NCI-H748 treated with DMSO at 0.1 percent for 48 hours (cell line): ENCODE results near the gene MT1H.
A peak's percentile ranks its signal among the peaks of the same experiment; 100 is the strongest.

ENCODE experiments used
- DNase-seq: peaks from one replicate; lab custom pipeline; 2025; lab: John Stamatoyannopoulos, UW

The MT1H gene

DNA sequence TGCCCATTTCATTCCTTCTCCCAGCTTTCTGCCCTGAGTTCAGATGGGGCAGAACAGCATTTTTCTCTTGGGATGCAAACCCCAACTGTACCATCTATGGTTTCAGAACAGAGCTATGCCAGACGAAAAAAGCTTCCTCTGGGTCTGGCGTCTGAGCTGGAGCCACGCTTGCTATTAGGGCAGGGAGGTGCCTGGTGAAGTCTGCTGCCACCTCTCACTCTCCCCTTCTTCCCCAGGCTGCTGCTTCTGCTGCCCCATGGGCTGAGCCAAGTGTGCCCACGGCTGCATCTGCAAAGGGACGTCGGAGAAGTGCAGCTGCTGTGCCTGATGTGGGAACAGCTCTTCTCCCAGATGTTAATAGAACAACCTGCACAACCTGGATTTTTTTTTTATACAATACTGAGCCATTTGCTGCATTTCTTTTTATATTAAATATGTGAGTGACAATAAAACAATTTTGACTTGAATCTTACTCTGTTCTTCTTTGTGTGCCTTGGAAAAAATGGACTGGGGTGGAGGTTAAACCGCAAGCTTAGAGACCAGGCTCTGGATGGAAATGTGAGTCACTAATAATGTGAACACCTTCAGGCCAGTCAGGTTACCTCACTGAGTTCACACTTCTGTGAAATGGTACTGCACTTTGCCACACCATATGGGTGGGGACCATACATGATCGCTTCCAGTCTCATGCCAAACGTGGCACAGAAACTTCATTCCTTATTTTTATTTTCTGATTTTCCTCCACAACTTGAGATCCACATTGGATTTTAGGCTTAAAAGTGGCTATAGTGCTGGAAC is 32.8 kb upstream of the MT1H start:
- no peak for DNase-seq

DNA sequence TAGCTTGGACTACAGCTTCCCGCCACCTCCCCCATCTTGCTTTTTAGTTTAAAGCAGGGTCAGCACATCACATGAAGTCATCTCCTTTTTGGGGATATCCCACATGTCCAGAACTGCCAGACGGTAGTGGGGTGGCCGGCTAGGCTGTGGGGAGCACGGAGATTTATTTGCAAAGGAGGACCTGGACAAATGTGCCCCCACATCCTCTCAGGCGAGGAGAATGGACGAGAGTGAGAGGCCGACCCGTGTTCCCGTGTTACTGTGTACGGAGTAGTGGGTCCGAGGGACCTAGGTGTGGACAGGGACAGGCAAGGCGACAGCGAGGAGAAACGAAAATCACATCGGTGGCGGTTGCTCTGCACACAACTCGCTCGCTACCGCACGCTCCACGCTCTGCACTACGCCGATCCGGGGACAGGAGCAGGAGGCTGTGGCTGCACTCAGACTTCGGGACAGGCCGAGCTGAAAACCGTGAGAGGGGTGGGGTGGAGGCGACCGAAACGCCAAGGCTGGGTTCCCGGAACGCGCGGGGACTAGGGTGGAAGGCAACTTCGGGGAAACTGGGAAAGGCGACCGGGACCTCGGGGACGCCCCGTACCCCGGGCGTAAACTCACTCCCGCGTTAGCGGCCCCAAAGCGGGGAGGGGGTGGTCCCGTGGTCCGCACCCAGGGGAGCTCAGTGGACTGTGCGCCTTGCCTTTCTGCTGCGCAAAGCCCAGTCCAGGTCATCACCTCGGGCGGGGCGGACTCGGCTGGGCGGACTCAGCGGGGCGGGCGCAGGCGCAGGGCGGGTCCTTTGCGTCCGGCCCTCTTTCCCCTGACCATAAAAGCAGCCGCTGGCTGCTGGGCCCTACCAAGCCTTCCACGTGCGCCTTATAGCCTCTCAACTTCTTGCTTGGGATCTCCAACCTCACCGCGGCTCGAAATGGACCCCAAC is 31.5 kb upstream of the MT1H start, which contains the start of gene MT1A:
Gene MT1A, plus strand, starts transcription at position 853 of the 937 bp plus-strand sequence. Its CDS starts 73 bp downstream, at position 926.
- DNase-seq: no peak

DNA sequence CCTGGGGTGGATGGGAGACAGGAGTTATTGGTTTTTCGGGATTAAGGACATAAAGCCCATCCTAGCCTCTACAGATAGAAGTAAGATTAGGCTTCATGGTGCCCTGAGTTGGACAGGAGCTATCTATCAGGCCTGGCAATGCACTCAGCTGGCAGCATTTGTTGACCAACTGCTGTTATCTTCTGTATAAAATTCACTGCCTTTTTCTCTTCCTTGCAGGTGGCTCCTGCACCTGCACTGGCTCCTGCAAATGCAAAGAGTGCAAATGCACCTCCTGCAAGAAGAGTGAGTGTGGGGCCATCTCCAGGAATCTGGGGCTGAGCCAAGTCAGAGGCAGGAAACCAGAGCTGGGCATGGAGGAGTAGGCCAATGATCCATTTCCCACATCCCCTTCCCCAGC is 30.6 kb upstream of the MT1H start:
- no peak for DNase-seq

DNA sequence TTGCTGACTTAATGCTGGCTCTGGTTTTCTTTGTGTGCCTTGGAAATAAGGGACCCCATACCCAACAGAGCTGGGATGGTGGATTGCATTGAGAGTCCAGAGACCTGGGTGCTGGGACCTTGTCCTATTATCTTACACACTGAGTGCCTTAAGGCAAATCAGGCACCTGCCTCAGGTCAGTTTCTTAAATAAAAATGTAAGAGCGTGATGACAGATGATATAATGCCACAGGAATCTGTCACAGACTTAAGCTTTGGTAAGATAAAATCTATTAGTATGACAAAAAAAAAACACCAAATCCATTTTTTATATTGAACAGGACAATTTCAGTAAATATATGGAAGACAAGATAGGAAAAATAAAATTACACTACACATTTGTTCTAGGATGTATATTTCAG is 29.5 kb upstream of the MT1H start:
- DNase-seq: no peak

DNA sequence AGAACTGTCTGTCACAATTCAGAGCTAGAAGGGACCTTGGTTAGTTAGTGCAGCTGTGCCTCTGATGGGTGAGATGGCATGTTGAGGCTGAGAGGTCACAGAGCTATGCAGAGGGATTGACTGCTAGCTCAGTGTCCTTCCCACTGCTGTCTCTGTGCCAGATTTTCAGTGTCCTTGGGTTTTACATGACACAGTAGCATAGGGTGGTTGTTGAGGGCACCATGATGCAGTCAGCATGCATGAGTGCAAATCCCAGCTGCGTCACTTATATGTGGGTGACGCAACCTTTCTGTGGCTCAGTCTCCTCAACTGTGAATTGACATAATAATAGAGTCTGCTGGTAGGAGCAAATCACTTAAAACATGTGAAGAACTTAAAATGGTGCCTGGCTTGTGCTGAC is 28.4 kb upstream of the MT1H start:
- no peak for DNase-seq

DNA sequence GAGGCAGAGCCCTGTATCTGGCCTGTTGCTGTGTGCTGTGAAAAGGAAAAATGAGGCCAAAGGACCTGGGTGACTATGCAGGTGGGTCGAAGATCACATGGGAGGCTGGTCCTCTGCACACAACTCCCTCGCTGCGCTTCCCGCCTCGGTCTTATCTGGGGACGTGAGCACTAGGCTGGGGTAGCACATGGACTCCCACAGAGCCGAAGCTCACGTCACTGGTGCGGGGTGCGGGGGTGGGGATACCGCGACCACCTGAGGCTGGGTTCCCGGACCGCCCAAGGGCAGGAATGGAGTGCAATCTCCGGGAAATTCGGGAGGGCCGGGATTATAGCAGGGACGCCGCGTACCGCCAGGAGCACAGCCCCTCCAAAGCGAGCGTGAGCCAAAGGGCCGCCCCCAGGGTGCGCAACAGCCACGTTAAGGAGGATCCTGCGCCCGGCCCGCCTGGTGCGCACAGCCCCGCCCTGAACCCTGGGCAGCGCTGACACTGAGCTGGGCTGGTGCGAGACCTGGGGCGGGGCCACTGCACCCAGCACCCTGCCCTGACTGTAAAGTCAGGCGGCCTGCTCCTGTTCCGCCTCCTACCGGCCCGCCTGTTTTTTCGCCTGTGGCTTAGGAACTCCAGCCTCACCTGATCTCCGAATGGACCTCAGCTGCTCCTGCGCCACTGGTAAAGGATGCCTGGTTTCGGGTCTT is 26.4 kb upstream of the MT1H start:
- DNase-seq: no peak

DNA sequence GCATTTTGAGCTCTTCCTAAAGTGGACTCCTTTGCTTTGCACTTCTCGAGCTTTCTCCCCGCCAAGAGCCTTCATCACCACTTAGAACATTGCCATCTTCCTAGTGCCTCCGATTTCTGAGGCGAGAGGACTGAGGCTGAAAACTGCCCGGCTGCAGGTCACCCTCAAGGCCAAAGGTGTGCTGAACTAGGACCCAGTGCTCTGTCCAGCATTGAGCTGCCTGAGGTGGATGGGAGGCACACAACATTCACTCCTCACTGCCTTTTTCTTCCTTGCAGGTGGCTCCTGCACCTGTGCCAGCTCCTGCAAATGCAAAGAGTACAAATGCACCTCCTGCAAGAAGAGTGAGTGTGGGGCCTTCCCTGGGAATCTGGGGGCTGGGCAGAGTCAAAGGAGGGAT is 25.8 kb upstream of the MT1H start:
- DNase-seq: no peak

DNA sequence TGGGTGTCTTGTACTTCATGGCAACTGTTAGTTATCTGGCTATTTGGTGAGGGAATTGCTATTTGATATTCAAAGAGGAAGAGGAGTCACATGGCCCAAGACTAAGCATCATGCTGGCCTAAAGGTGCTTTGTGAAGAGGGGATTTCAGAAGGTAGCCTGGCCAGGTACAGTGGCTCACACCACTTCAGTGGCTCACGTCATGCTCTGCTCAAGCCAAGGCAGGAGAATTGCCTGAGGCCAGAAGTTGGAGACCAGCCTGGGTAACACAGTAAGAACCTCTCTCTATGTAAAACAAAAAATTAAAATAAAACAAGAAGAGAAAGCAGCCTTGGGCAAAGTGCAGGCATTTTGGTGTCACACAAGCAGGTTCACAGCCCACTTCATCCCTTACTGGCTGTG is 24.3 kb upstream of the MT1H start:
- no peak for DNase-seq

DNA sequence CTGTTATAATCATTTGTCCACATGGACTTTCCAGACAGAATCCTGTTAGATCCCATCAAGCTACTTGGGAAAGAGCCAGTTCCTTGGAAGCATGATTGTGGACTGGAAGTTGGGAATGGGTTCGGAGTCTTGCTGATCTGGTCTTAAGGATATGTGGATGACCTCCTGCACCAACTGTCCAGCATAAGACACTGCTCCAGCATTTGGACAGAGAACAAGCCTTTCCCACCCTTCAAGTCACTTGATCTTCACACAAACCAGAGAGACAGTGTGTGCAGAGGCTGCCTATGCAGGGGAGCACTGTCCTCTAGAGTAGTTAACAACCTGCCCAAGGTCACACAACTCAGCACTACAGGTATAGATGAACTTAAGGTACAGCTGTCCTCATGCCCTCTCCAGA is 23.8 kb upstream of the MT1H start:
- no peak for DNase-seq

DNA sequence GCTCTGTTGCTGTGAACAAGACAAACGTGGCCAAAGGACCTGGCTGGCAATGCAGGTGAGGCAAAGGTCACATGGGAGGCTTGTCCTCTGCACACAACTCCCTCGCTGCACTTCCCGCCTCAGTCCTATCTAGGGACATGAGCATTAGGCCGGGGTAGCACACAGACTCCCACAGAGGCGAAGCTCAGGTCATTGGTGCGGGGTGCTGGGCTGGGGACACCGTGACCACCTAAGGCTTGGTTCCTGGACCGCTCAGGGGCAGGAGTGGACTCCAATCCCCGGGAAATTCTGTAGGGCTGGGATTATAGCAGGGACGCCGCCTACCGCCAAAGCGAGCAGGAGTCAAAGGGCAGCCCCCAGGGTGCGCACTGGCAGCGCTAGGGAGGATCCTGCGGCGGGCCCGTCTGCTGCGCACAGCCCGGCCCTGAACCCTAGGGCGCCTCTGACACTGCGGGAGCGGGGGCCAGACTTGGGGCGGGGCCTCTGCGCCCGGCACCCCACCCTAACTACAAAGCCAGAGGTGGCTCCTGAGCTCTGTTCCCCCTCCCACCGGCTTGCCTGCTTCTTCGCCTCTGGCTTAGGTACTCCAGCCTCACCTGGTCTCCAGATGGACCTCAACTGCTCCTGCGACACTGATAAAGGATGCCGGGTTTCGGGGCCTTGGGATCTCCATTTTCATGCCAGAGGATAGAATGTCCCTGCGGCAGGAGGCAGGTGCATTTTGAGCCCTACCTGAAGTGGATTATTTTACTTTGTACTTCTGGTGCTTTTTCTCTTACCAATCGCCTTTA is 21.8 kb upstream of the MT1H start:
- DNase-seq: no peak

DNA sequence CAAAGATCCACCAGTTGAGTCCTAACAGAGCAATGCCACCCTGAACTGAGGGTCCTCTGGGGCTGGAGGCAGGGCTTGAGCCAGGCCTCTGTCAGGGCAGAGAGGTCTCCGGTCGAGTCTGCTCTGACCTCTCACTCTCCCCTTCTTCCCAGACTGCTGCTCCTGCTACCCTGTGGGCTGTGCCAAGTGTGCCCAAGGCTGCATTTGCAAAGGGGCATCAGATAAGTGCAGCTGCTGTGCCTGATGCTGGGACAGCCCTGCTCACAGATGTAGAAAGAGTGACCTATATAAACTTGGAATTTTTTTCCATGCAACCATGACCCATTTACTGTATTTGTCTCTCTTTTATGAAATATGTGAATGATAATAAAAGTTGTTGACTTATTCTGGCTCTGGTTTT is 20.3 kb upstream of the MT1H start:
- DNase-seq: no peak

DNA sequence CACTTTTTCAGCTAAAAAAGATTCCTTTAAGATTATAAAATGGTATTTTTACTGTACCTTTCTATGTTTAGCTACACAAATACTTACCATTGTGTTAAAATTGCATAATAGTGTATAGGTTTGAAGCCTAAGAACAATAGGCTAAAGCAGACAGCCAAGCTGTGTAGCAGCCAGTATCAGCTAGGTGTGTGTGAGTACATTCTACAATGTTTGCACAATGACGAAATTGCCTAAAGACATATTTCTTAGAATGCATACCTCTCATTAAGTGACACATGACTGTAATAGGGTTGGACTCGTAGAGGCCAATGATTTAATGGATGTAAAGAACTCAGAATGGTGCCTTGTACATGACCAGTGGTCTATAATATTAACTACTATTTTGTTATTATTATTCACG is 19.8 kb upstream of the MT1H start:
- DNase-seq: no peak

DNA sequence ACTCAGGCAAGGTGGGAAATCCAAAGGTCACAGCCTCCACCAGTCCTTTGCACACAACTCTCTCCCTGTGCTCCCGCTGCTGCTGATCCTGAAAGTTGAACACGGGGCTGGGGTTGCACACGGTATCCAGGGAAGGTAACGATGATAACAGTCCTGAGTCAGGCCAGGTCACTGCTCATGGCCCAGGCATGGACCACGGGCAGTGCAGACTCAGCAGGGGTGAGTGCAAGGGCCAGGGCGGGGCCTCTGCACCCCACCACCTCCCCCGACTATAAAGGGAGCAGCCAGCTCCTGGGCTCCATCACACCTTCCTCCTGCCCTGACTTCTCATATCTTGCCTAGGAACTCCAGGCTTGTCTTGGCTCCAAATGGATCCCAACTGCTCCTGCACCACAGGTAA is 18.0 kb upstream of the MT1H start, which contains the start of gene MT1B:
Gene MT1B, plus strand, starts transcription at position 301 of the 400 bp plus-strand sequence. Its CDS starts 68 bp downstream, at position 369.
- no peak for DNase-seq

DNA sequence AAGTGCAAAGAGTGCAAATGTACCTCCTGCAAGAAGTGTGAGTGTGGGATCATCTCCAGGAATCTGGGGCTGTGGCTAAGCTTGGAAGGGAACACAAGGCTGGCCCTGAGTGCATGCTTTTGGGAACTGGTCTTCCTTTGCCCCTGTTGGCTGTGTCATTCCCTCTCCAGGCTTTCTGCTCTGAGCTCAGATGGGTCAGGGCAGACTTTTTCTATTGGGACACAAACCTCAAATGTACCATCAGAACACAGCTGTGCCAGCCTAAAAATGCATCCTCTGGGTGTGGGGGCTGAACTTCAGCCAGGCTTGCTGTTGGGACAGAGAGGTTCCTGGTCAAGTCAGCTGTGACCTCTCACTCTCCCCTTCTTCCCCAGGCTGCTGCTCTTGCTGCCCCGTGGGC is 17.0 kb upstream of the MT1H start:
- DNase-seq: no peak

DNA sequence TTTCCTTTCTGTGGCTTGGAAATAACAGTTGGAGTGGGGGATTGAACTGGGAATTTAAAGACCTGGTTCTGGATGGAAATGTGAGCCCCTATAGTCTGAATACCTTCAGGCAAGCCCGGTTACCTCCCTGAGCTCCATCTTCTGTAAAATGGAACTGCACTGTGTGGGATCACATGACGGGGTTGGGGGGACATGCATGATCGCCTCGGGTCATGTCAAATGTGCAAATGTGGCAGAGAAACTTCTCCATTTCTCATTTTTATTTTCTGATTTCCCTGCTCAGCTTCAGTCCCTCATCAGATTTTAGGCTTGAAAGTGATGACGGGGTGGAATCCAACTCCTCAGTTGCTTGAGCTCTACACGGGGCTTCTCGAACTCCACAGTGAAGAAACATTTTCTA is 16.4 kb upstream of the MT1H start:
- DNase-seq: no peak

DNA sequence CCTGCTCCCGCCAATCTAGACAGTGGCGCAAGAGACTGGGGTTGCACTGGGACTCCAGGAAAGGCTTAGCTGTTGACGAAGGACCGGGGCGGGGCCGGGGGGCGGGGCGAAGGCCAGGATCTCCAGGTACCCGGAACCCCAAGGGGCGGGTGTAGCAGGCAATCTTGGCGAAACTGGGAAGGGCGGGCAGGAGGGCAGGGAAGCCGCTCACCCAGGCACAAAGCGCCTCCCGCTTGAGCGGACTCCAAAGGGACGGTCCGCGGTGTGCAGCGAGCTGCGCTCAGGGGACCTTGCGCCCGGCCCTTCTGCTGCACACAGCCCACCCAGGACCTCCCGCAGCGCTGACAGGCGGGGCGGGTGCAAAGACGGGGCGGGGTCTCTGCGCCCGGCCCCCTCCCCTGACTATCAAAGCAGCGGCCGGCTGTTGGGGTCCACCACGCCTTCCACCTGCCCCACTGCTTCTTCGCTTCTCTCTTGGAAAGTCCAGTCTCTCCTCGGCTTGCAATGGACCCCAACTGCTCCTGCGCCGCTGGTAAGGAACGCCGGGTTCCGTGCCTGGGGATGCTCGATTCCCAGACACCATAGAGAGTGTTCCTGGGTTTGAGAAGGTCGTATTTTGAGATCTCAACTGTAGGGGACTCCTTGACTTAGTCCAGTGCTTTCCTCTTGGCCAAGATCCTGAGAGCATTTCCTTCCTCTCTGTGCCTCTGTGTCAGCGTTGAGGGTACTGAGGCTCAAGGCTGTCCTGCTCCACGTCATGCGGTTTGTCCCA is 11.9 kb upstream of the MT1H start, which contains the start of gene MT1F:
Gene MT1F, plus strand, starts transcription at position 405 of the 772 bp plus-strand sequence. Its CDS starts 100 bp downstream, at position 505.
- DNase-seq: peak; percentile 11

DNA sequence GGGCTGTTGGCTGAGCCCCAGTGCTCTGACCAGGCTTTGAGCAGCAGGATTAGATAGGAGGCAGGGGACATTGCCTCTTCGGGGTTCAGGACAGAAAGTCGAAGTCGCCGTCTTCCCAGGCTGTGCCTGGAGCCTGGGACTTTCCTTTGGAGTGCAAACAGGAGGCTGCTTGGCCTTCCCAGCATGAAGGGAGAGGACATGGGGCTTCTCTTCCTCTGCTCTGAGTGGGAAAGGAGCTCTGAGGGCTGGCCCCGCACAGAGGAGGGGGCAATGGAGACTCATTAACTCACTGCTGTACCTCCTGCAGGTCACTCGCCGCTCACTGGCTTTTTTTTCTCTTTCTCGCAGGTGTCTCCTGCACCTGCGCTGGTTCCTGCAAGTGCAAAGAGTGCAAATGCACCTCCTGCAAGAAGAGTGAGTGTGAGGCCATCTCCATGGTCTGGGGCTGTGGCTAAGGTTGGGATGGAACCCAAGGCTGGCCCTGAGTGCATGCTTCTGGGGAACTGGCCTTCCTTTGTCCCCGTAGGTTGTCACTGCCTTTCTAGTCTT is 11.2 kb upstream of the MT1H start:
- DNase-seq: no peak

DNA sequence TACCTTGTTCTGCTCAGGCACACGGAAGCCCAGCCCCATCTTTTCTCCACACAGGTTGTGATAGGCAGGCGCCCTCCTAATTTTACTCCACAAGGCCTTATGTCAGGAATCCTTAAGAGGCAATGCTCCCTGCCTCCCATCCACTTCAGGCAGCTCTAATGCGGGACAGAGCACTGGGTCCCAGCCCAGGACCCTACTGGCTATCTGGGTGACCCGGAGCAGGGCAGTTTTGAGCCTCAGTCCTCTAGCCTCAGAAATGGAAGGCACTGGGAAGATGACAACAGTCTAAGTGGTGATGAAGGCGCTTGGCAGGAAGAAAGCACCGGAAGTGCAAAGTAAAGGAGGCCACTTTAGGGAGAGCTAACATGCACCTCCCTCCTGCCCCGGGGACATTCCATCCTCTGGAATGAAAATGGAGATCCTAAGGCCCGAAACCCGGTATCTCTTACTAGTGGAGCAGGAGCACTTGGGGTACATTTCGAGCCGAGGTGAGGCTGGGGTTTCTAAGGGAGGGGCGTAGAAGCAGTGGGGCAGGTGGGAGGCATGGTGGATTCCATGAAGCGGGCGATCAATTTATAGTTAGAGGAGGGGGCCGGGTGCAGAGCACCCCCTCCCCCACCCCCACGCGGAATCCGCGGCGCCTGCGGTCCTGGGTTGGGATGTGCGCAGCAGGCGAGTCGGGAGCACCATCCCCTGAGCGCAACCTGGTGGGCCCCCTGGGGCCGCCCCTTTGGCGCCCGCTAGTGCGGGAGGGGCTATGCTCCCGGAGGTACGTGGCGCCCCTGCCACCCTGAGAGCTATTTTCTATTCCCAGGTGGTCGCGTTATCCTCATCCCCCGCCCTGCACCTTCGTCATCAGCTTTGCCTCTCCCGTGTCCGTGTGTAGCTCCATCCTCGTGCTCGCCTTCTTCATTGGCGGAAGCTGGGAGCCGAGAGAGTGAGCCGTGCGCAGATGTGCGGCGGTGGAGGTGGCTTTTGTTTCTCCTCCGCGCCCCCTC is 7.0 kb upstream of the MT1H start:
- DNase-seq: no peak

DNA sequence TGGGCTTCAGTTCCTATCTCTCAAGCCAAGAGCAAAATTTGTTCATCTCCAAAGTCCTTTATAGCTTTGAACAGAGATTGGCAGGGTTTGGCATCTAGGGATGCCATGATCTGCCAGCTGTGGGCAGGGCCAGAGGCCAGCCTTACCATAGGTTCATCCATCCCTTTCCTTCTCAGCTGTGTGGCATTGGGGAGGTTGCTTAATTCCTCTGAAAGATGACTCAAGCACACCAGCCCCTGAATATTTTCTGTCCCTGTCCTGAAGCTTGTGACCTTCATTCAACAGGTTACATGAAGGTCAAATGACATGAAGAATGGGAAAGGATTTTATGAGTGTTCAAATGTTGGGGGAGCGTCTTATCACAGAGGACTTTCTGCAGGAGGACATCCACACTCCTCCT is 5.1 kb upstream of the MT1H start:
- no peak for DNase-seq
